Hematopoietic multipotent progenitor cell treated with erythropoietin and hydrocortisone succinate and interleukin-3 and kit ligand, for 15 days (in vitro differentiated cells): ENCODE data around the gene PSMD2.

Experiments
- DNase-seq: peaks from one replicate; pipeline ENCODE4 v3.0.0-alpha.2; 2015; ENCODE audit warnings: low spot score

Gene PSMD2

GRCh38 chr3:184282941-184283340 is 16.1 kb upstream of the PSMD2 start:
- no peak for DNase-seq

GRCh38 chr3:184283681-184284080 is 15.4 kb upstream of the PSMD2 start:
- no peak for DNase-seq

- DNase-seq: no peak
Observed at GRCh38 chr3:184284696-184285095, 14.3 kb upstream of the PSMD2 start.

GRCh38 chr3:184289426-184289938 is 9.6 kb upstream of the PSMD2 start:
- peak; percentile 58 for DNase-seq

- no peak for DNase-seq
Observed at GRCh38 chr3:184290331-184290730, 8.7 kb upstream of the PSMD2 start.

GRCh38 chr3:184291044-184291737 is 7.8 kb upstream of the PSMD2 start:
- DNase-seq: no peak

GRCh38 chr3:184291738-184292445 is 7.1 kb upstream of the PSMD2 start:
- DNase-seq: no peak

GRCh38 chr3:184295771-184296170 is 3.3 kb upstream of the PSMD2 start:
- DNase-seq: no peak

- no peak for DNase-seq
Observed at GRCh38 chr3:184296616-184297015, 2.4 kb upstream of the PSMD2 start.

GRCh38 chr3:184299488-184300377 is 692 bp downstream of the PSMD2 start:
- DNase-seq: peak; percentile 34

GRCh38 chr3:184300378-184300720 is 1.3 kb downstream of the PSMD2 start:
- DNase-seq: no peak

GRCh38 chr3:184305577-184305976 is 6.5 kb downstream of the PSMD2 start:
- peak; percentile 73 for DNase-seq

- peak; percentile 78 for DNase-seq
Observed at GRCh38 chr3:184306341-184306972, 7.4 kb downstream of the PSMD2 start.

- peak; percentile 66 for DNase-seq
Observed at GRCh38 chr3:184307915-184308314, 8.9 kb downstream of the PSMD2 start.

GRCh38 chr3:184308744-184309143 is 9.7 kb downstream of the PSMD2 start:
- DNase-seq: peak; percentile 21

- no peak for DNase-seq
Observed at GRCh38 chr3:184311633-184312032, 12.6 kb downstream of the PSMD2 start.

- DNase-seq: peak; percentile 94
Observed at GRCh38 chr3:184314363-184314699, 15.3 kb downstream of the PSMD2 start, which contains the start of gene EIF4G1. TSS of gene EIF4G1 (plus strand) at chr3:184314606. CDS start at chr3:184315797, 1,191 bp downstream.

- peak; percentile 59 for DNase-seq
Observed at GRCh38 chr3:184314700-184315542, 15.9 kb downstream of the PSMD2 start.

GRCh38 chr3:184315543-184315867 is 16.5 kb downstream of the PSMD2 start:
- DNase-seq: peak; percentile 41

GRCh38 chr3:184315871-184316661 is 17.0 kb downstream of the PSMD2 start:
- peak; percentile 36 for DNase-seq
